ENCODE results near the gene NPLOC4. TPM values are rescaled to one million over a fixed set of nuclear protein-coding genes. Genes with fewer than 3 reads are reported as not detected.

The NPLOC4 gene
- total and polyA plus RNA-seq, 9 of the 15 experiments (the other 6 are each of a cell fraction or from before 2014, with no cell fraction given): 1.5 to 116 (median 64.5) TPM

- Histone ChIP-seq H3K4me1 (replicated peaks in 1 of 2; ENCODE audit: control insufficient read depth in 2 of 2, insufficient read depth in 2 of 2, low read length in 2 of 2) (peaks cover 0 to 43% of the 10 kb centered on the region in 2 experiments; a peak in 1 of 5 replicates), H3K9ac (ENCODE audit: insufficient read depth in 1 of 2, low read depth in 2 of 2, low read length in 2 of 2) (no peak overlapping the region), H3K27ac (ENCODE audit: extremely low read depth, low read depth, low read length) (no peak overlapping the region), H3K79me2 (ENCODE audit: control insufficient read depth, insufficient read depth, low read length) (no peaks in the 10 kb centered on the region), H3K36me3 (ENCODE audit: control insufficient read depth, insufficient read depth, low read length) (peaks cover 80% of the 10 kb centered on the region; the same call in 2 of the 3 replicates), H3K9me3 (replicated peaks; ENCODE audit: control insufficient read depth, insufficient read depth, low read depth, low read length) (no peaks in the 10 kb centered on the region), H3K4me2 (ENCODE audit: insufficient read depth, low read length) (no peak overlapping the region), H3K4me3 (no peak overlapping the region), H4K20me1 (replicated peaks; ENCODE audit: control insufficient read depth, insufficient read depth, low read length) (0 out of 2 replicates have a peak, but pooled peaks cover 2% of the 10 kb centered on the region), H3K27me3 (ENCODE audit: control insufficient read depth in 2 of 2, insufficient read depth in 2 of 2, low read length in 2 of 2) (no peaks in the 10 kb centered on the region), H3K9me1 (ENCODE audit: control insufficient read depth, insufficient read depth, low read length) (no peaks in the 10 kb centered on the region), H2AFZ (ENCODE audit: low read depth, low read length) (no peak overlapping the region)
- BruUV-seq (replicated peaks): no TSS peak
- ChIA-PET CTCF (ENCODE audit: low intra/inter-chr PET ratio) (no interaction called here), POLR2A (interaction anchor here (0.6 to 2.5 kb wide), 2 partner anchors 9 to 158 kb away, joined by 5 to 12 read pairs; partner anchors contain the start of gene FAAP100)
- intact Hi-C loops (cut with micrococcal nuclease) (no loop called here), in situ Hi-C loops (cut with MboI) (no loop called here)
- DNase-seq (ENCODE audit: extremely low read depth in 1 of 4, low spot score in 3 of 4) (no peak), ATAC-seq (no peak), FAIRE-seq (no peak)
- WGBS (ENCODE audit: insufficient coverage, low coverage, missing lambda C conversion rate): 96% methylated on average over 14 of the region's 14 CpGs
- TF ChIP-seq MYBL2 (IDR thresholded peaks at IDR 0.05; ENCODE audit: low read depth) (no peak), MYBL2 (CRISPR knock-in tag; IDR thresholded peaks at IDR 0.05; ENCODE audit: borderline replicate concordance) (no peak), HMGN3 (IDR thresholded peaks at IDR 0.05; ENCODE audit: borderline replicate concordance, extremely low read depth, insufficient read length, low read depth, low read length) (no peak), ZSCAN29 (IDR thresholded peaks at IDR 0.05) (no peak), E2F4 (CRISPR knock-in tag; IDR thresholded peaks at IDR 0.05; ENCODE audit: low read depth) (no peak), TEAD2 (tag; IDR thresholded peaks at IDR 0.05) (no peak)
These were observed 93.6 kb downstream of the NPLOC4 start for GRCh38 chr17:81543339-81543675.

Measured in K562 (cell line).